ENCODE data around the gene SERPINB2.
"Not testable (repeated sequence)": the region's sequence is repeated elsewhere in the genome, so short reads cannot be mapped to it uniquely, and the experiment has no call there.

SERPINB2 gene

DNA sequence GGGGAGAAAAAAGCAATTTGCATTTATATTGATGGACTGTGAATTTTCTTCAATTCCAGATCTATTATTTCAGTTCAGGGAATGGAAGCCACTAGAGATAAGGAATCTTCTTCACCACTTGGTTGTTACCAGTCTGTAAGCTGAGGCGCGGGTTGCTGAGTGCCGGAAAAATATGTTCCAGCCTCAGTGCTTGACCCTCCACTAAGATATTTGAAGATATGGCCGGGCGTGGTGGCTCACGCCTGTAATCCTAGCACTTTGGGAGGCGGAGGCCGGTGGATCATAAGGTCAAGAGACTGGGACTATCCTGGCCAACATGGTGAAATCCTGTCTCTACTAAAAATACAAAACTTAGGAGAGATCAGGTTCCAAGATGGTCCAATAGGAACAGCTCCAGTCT, 52.5 kb downstream of the SERPINB2 start:
- no peak overlapping the region for H3K4me3 ChIP-seq (ENCODE audit: low read depth, low read length)
- DNase-seq (ENCODE audit: low read depth, low spot score): no peak
- TF ChIP-seq, protein P1, sequence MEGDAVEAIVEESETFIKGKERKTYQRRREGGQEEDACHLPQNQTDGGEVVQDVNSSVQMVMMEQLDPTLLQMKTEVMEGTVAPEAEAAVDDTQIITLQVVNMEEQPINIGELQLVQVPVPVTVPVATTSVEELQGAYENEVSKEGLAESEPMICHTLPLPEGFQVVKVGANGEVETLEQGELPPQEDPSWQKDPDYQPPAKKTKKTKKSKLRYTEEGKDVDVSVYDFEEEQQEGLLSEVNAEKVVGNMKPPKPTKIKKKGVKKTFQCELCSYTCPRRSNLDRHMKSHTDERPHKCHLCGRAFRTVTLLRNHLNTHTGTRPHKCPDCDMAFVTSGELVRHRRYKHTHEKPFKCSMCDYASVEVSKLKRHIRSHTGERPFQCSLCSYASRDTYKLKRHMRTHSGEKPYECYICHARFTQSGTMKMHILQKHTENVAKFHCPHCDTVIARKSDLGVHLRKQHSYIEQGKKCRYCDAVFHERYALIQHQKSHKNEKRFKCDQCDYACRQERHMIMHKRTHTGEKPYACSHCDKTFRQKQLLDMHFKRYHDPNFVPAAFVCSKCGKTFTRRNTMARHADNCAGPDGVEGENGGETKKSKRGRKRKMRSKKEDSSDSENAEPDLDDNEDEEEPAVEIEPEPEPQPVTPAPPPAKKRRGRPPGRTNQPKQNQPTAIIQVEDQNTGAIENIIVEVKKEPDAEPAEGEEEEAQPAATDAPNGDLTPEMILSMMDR (IDR thresholded peaks at IDR 0.05; ENCODE audit: low read depth, low read length): no peak
- in situ Hi-C loops (cut with HindIII; ENCODE audit: low sequenced_read_pairs): no loop called here

GRCh38 chr18:63940543-63941050, 53.1 kb downstream of the SERPINB2 start:
- H3K4me3 ChIP-seq (ENCODE audit: low read depth, low read length); DNase-seq (ENCODE audit: low read depth, low spot score); in situ Hi-C loops (cut with HindIII; ENCODE audit: low sequenced_read_pairs): not testable (repeated sequence)

GRCh38 chr18:63947051-63947790, 59.7 kb downstream of the SERPINB2 start:
- H3K4me3 ChIP-seq (ENCODE audit: low read depth, low read length): no peak overlapping the region
- DNase-seq (ENCODE audit: low read depth, low spot score): no peak
- TF ChIP-seq, protein P1 (IDR thresholded peaks at IDR 0.05; ENCODE audit: low read depth, low read length): no peak
- in situ Hi-C loops (cut with HindIII; ENCODE audit: low sequenced_read_pairs): no loop called here

DNA sequence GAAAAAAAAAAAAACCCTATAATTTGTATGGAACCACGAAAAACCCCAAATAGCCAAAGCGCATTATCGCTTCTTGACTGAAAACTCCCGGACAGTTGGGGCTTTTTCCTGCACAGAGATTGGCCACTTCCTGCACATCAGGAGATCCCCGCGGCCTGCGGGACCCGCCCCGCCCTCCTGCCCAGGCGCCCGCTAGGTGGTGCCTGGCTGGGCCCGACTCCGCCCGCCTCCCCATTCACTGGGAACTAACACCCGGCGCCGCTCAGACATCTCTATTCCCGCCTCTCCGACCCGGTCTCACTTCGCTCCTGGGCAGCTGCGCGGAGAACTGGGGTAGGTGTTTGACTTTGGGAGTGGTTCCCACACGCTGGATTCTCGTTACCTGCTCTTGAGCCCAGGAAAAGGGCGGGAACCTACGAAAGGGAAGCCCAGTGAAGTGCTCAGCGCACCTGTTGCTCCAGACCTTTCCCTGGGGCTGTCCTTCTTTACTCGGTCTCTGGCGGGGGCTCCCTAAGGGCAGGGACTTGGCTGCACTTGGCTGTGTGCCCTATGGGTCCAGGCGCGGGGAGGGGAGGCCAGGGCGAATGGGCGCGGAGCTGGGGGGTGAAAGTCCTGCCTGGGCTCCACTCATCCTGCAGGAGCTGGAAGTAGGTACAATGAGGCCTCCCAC, 61.7 kb downstream of the SERPINB2 start, which contains the start of gene HMSD:
Gene HMSD (plus strand): TSS at position 234 of the 670 bp plus-strand sequence. CDS start 4,155 bp downstream, outside the sequence.
- in situ Hi-C loops (cut with HindIII; ENCODE audit: low sequenced_read_pairs): no loop called here
- peak within 1 kb of the TSS; percentile 57 for H3K4me3 ChIP-seq (ENCODE audit: low read depth, low read length)
- DNase-seq (ENCODE audit: low read depth, low spot score): peak; percentile 50
- TF ChIP-seq, protein P1 (IDR thresholded peaks at IDR 0.05; ENCODE audit: low read depth, low read length): peak; percentile 56

DNA sequence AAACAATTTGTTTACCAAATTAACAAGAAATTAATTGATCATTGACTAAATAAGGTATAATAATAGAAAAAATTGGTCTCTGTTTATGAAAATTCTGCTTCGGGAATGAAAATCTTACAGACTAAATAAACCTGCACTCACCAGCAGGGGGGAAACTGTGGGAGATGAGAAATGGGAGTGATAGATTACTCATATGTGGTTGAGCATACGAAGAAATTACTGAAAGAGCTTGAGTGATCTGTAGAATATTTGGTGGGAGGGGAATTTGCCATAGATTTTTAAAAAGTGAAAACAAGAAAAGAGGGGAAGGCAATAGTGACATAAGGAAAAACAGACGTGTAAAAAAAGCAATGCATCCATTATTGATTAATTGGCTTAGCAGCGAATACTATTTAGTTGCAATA, 63.8 kb downstream of the SERPINB2 start:
- TF ChIP-seq, protein P1 (IDR thresholded peaks at IDR 0.05; ENCODE audit: low read depth, low read length): peak; percentile 41
- no peak overlapping the region for H3K4me3 ChIP-seq (ENCODE audit: low read depth, low read length)
- in situ Hi-C loops (cut with HindIII; ENCODE audit: low sequenced_read_pairs): no loop called here
- peak; percentile 59 for DNase-seq (ENCODE audit: low read depth, low spot score)

Data from astrocyte of the spinal cord (primary cell).